Measurements from ENCODE around the gene TMEM271.
"Not testable (repeated sequence)": the region's sequence is repeated elsewhere in the genome, so short reads cannot be mapped to it uniquely, and the experiment has no call there.

TMEM271 gene

DNA sequence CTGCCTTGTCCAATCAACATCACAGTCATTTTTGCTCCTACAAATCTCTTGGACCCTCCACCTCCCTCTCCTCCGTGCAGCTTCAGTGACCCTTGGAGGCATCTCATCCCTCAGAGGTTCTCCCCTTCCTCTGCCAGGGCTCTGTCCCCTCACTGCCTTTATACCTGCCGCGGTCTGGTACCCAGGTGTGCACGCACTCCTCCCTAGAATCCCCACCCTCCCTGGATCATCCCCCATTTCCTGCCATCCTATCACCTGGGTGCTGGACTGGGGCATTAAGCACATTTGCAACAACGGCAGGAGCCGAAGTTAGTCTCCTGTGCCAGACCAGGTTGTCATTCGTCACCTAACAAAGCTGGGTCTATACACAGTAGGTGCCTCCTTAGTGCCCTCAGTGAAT, 10.1 kb downstream of the TMEM271 start:
- no peak for DNase-seq (ENCODE audit: low read depth in 2 of 3, low spot score in 1 of 3)

DNA sequence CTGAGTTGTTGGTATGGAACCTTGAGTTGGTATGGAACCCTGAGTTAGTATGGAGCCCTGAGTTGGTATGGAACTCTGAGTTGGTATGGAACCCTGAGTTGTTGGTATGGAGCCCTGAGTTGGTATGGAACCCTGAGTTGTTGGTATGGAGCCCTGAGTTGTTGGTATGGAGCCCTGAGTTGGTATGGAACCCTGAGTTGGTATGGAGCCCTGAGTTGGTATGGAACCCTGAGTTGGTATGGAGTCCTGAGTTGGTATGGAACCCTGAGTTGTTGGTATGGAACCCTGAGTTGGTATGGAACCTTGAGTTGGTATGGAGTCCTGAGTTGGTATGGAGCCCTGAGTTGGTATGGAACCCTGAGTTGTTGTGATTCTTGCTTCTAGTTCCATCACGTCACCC, 10.5 kb downstream of the TMEM271 start:
- DNase-seq (ENCODE audit: low read depth in 2 of 3, low spot score in 1 of 3): not testable (repeated sequence)

DNA sequence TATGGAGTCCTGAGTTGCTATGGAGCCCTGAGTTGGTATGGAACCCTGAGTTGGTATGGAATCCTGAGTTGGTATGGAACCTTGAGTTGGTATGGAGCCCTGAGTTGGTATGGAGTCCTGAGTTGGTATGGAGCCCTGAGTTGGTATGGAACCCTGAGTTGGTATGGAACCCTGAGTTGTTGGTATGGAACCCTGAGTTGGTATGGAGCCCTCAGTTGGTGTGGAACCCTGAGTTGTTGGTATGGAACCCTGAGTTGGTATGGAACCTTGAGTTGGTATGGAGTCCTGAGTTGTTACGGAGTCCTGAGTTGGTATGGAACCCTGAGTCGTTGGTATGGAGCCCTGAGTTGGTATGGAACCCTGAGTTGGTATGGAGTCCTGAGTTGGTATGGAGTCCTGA, 13.6 kb downstream of the TMEM271 start:
- DNase-seq (ENCODE audit: low read depth in 2 of 3, low spot score in 1 of 3): not testable (repeated sequence)

DNA sequence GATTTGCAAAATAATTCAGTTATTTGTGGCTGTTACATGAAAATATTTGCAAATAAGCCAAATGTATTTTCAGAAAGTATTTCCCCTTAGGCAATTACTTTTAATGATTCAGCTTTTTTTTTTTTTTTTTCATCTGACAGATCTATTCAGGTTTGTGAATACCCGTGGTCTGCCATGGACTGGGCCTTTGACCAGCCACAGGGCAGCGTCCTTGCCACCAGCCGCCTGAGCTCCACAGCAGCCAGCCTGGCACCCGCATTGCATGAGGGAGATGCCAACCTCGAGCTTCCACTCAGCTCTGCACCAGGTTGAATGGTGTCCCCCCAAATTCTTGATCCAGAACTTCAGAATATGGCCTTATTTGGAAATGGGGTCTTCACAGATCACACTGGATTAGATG, 14.7 kb downstream of the TMEM271 start:
- DNase-seq (ENCODE audit: low read depth in 2 of 3, low spot score in 1 of 3): no peak

DNA sequence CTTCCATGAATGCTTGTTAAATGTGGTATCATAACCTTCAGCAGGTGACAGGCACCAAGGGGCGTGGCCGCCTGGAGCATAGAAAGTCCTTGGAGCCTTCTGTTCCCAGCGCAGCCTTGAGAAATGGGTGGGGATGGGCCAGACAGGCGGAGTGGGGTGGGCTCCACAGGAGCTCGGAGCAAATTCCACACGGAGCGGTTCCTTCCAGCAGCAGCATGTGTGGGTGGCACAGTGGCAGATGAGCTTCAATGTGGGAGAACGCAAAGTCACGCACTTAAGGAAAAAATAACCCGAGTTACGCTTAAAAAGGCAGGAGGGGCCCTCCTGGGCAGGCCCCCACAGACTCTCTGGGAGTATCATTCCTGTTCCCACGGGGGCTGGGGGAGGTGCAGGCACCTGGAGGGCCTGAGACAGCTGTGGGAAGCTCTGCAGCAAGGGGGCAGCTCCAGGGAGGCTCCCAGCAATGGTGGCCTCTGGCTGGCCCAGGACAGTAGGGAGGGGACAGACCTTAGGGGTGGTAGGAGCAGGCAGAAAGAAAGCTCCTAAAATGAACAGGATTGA, 15.3 kb downstream of the TMEM271 start:
- DNase-seq (ENCODE audit: low read depth in 2 of 3, low spot score in 1 of 3): no peak

DNA sequence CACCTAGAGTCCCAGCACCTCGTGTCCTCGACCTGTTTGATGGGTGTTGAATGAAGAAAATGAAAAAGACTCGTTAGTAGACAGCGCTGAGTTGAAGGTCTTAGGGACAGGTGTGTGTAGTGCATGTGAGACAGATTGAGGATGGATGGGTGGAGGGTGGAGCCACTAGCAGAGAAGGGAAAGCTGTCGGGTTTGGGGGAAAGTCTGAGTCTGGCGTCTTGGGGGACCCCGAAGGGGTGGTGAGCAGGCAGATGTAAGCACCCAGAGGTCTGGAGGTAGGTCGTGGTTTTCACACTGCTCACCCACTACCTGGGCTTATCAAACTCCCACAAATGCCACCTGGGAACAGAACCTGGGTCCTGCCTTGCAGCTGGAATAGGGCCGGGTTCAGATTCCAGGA, 16.0 kb downstream of the TMEM271 start:
- no peak for DNase-seq (ENCODE audit: low read depth in 2 of 3, low spot score in 1 of 3)

DNA sequence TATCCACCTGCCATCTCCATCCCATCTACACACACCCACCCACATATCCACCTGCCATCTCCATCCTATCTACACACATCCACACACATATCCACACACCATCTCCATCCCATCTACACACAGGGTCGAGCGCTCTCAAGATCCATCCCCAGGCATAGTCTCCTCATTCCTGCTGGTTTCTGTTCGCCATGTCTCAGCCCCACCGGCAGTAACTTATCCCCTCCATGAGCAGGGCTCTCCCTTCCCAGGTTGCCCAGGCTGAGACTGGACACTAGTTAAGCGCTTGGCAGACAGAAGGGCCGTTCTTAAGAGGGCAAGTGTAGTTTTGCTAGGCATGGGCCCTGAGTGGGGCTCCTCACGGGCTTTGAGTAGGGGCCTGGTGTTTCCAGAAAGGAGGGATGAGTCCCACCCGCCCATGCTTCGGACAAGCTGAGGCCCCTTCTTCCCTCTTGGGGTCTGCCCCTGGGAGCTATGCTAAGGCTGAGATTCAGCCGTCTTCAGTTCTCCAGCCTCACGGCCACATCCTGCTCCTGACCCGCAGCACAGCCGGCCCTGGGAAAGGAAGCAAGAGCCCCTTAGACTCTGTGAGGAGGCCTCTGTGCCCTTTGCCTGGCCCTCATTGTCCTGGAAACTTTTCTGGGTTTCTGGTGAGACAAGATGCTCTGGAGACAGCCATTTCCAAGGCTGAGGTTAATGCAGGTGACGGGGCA, 20.4 kb downstream of the TMEM271 start:
- no peak for DNase-seq (ENCODE audit: low read depth in 2 of 3, low spot score in 1 of 3)

DNA sequence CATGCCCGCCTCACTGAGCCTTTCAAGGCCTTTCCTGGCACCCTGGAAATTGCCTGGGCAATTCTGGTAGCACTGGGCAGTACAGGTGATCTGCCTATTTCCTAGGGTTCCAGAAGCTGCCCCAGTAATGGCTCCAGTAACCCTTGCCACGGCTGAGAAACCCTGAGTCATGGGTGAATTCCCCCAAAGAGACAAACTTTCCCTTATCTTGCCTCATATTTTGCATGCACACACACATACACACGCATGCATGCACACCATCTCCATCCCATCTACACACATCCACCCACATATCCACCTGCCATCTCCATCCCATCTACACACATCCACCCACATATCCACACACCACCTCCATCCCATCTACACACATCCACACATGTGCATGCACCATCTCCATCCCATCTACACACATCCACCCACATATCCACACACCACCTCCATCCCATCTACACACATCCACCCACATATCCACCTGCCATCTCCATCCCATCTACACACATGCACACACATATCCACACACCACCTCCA, 21.2 kb downstream of the TMEM271 start:
- DNase-seq (ENCODE audit: low read depth in 2 of 3, low spot score in 1 of 3): not testable (repeated sequence)

DNA sequence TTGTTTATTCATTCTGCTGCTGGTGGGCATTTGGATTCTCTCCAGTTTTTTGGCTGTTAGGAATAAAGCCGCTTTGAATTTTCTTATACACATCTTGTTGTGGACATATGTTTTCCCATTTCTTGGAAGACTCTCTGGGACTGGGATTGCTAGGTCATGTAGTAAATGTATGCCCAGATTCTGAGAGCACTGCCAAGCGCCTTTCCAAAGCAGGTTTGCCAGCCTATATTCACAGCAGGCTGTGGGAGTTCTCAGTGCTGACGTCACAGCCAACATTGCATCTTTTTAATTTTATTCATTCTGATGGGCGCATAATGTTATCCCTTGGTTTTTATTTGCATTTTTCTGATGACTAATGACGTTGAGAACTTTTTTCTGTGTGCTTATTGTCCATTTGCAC, 24.1 kb downstream of the TMEM271 start:
- no peak for DNase-seq (ENCODE audit: low read depth in 2 of 3, low spot score in 1 of 3)

DNA sequence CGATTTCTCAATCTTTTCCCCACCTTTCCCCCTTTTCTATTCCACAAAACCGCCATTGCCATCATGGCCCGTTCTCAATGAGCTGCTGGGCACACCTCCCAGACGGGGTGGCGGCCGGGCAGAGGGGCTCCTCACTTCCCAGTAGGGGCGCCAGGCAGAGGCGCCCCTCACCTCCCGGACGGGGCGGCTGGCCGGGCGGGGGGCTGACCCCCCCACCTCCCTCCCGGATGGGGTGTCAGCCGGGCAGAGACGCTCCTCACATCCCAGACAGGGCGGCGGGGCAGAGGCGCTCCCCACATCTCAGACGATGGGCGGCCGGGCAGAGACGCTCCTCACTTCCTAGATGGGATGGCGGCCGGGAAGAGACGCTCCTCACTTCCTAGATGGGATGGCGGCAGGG, 25.8 kb downstream of the TMEM271 start:
- not testable (repeated sequence) for DNase-seq (ENCODE audit: low read depth in 2 of 3, low spot score in 1 of 3)

DNA sequence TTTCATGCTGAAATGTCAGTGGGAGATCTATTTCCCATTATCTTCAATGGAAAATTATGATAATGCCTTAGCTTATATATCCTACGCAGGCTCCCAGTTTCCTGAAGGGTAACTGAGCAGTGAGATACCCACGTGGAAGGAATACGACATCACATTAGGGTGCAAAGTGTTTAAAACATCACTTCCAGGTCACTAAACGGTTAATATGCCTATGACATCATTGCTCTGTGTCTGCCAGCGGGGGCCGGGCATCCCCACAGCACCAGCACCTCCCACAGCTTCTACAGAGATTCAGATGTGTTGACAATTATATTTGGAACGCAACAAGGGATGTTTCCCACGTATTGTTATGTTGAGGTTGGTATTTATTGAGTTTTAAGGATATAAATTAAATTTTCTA, 27.1 kb downstream of the TMEM271 start:
- DNase-seq (ENCODE audit: low read depth in 2 of 3, low spot score in 1 of 3): no peak

DNA sequence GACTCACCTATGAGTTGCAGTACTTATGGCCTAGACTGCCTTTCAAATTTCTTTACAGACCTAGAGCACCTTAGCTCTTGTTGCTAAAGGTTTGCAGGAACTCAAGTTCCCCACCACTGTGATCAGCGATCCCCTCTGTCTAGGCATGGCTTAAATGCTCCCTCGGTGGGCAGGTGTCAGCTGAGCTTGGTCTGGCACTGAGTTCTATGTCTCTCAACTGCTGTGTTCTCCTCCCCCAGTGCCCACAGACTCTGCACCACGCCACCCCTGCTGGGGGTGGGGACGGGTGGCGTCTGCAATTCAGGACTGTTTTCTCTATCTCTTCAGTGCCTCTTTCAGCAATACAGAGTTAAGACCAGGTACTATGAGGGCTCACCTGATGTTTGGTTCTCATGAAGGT, 30.5 kb downstream of the TMEM271 start:
- no peak for DNase-seq (ENCODE audit: low read depth in 2 of 3, low spot score in 1 of 3)

DNA sequence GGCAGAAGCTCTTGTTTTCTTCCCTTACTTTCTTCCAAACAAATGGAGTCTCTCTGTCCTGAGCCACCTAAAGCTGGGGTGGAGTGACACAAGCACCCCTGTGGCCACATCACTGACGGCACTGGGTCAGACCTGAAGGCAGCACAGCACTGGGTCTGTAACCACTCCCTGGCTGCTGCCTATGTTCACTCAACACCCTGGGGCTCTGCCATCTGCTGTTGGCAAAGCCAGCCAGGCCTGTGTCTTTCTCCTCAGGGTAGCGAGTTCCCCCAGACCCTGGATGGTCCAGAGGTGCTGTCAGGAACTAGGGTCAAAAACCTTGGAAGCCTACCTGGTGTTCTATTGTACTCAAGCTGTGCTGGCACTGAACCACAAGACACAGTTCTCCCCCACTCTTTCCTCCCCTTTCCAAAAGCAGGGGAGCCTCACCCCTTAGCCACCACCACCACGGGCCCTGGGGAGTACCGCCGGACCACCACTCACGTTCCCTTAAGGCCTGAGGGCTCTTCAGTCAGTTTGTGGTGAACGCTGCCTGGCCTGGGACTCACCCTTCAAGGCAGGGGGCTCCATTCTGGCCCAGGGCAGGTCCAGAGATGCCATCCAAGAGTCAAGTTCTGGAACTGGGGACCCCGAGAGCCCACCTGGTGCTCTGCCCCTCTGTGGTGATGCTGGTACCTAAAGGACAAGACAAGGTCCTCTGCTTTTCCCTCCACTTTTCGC, 31.5 kb downstream of the TMEM271 start:
- no peak for DNase-seq (ENCODE audit: low read depth in 2 of 3, low spot score in 1 of 3)

DNA sequence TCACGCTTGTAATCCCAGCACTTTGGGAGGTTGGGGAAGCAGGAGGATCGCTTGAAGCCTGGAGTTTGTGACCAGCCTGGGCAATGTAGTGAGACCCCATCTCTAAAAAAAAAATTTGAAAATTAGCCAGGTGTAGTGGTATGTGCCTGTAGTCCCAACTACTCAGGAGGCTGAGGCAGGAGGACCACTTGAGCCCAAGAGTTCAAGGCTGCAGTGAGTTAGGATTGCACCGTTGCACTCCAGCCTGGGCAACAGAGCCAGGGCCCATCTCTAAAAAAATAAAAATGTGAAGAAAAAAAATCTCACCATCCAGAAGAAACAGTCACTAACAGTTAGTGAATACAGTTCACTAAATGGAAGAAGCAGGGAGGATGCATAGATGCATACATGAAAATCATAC, 34.8 kb downstream of the TMEM271 start:
- no peak for DNase-seq (ENCODE audit: low read depth in 2 of 3, low spot score in 1 of 3)

DNA sequence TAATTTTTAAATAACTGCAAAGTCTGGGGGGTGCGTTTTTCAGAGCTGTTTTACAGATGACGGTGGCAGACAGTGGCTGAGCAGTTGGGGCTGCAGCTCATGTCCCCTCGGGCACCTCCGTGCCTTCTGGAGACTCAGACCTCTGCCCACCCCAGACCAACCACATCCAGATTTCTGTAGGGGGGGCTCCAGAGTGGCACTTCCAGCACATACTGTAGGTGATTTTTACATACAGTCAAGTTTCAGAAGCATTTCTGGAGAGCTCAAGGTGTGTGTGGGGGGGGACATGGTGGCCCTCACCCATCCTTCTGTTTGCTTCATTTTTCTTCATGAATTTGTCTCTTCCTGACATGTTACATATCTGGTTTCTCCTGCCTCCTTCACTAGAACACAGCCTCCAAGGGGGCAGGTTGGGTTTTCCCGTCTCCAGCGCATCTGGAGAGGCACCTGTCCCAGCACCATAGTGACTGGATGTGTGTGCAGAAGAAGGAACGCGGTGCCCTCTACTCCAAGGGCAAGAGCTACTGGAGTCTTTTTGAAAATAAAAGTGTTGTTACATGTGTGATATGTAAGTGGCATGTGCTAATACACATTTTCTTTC, 37.5 kb downstream of the TMEM271 start:
- DNase-seq (ENCODE audit: low read depth in 2 of 3, low spot score in 1 of 3): no peak

DNA sequence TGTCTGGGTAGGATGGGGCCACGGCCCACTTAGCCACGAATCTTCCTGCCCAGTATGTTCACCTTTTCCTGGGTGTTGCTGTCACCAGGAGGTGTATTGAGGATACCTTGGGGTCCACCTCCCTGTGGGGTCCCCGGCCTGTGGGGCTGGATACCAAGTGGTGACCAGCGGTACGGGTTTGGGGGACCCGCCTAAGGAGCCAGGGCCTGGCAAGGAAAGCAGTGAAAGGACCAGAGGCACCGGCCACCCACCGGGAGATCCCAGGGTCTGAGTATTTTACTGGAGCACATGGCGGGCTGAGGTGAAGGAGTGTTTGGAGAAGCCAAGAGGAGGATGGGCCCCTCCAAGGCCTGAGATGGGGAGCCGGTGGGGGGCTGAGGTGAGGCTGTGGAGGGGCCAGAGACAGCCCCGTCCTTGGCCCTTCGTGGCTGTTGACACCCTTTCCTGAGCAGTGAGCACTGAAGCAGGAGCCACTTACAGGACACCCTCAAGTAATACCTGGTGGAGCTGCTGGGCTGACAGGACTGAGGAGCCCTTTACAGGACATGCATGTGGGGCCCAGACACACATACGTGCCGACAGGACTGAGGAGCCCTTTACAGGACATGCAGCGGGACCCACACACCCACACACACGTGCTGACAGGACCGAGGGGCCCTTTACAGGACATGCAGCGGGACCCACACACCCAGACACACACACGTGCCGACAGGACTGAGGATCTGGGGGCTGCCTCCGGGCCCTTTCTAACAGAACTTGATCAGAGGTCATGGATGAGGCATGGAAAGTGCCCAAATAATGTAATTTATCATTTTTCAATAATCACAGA, 38.4 kb downstream of the TMEM271 start:
- no peak for DNase-seq (ENCODE audit: low read depth in 2 of 3, low spot score in 1 of 3)

DNA sequence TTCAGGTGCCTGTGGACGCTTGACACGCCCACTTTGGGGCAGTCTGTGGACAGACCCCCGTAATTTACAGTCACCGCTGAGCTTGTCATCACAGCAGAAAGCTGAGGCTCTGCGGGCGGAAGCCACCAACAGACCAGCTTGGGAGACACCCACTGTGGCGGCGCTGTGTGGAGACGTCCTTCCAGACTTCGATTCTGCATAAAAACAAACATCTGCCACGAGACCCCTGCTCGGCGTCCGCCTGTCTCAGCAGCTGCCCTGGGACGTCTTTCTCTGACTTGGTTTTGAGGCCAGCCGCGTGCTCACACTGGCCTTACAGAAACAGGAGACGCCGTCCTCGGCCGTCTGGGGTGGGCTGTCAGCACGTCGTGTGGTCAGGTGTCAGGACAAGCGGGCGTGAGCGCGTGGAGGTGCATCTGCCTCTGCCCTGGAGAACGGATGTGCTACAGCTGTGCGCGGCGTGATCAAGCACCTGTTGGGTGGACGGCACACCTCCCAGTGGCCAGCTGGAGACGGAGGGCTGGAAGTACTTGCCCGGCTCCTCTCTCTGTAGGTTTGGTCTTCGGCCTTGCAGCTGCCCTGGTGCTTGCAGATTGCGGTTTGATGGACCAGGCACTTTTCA, 39.6 kb downstream of the TMEM271 start:
- no peak for DNase-seq (ENCODE audit: low read depth in 2 of 3, low spot score in 1 of 3)

DNA sequence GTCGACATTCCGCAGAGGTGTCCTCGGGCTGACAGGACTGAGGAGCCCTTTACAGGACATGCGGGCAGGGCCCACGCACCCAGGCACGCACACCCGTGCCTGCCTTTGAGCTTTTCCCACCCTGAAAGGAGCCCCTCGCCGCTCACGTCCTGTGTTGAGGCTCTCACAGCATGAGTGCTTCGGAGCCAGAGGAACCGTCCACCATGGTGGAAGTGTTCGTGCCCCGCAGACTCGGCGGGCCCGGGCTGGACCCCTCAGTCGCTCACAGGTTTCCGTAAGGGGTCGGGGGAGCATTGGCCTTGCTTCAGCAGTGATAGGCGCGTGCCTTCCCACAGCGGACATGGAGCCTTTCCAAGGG, 40.2 kb downstream of the TMEM271 start:
- DNase-seq (ENCODE audit: low read depth in 2 of 3, low spot score in 1 of 3): no peak

DNA sequence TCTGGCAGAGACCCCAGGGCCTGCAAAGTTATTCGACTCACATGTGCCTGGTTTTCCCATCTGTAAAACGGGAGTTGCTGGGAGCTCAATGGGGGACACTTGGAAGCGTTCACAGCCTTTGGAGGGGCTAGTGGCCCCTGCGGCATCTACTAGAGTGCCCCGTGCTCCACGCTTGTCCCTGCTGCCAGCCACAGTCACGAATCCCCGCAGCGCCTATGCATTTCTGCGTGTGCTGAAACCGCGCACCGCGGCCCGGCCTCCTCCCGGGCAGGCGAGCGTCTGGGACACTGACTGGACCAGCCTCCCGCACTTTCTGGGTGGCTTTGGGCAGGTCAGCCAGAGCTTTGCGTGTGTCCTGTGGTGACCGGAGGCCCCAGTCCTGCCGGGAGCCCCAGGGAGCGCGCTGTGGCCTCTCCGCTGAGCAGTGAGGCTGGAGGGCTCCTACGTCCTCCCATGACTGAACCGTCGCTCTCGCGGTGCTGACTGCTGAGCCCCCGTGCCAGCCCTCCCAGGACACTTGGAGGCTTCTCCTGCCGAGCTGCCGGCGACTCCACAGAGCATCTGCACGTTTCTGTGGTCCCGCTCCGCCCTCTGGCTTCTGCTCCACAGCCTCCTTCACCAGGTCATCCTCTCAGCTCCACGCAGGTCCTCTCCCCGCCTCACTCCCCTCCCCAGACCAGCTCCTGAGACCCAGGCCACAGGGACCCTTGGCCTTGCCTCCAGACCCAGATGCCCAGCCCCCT, 40.7 kb downstream of the TMEM271 start:
- no peak for DNase-seq (ENCODE audit: low read depth in 2 of 3, low spot score in 1 of 3)

DNA sequence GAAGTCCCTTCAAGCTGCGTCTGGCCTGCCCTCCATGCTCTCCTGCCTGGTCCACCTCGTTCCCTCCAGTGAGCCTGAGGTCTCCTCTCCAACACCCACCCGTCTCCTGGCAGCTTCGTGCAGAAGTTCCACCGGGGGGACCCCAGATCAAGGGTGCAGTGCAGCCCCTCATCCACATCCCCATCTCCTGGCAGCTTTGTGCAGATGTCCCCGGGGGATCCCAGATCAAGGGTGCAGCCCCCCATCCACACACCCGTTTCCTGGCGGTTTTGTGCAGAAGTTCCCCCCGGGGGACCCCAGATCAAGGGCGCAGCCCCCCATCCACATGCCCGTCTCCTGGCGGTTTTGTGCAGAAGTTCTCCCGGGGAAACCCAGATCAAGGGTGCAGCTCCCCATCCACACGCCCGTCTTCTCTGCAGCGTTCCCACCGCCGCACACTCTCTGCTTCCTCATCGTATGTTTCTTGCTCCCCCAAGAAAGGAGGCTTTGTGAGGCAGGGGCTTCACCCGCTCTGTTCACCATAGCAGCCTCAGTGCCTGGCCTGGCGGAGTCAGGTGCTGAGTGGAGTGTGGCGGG, 41.4 kb downstream of the TMEM271 start:
- no peak for DNase-seq (ENCODE audit: low read depth in 2 of 3, low spot score in 1 of 3)

All from stimulated activated CD4-positive, alpha-beta T cell treated with anti-CD3 and anti-CD28 coated beads, Interleukin-12 subunit alpha, Interleukin-12 subunit beta, amount 100 ng/mL, for 48 hours (primary cell).